Activated gamma-delta T cell treated with Interleukin-2 at 50 U/mL for 16 hours (primary cell): Measurements from ENCODE around the gene ZNF565.
"Not testable (repeated sequence)": the region's sequence is repeated elsewhere in the genome, so short reads cannot be mapped to it uniquely, and the experiment has no call there.

ENCODE experiments used
- DNase-seq: peaks from one replicate; pipeline ENCODE4 v3.0.0-alpha.2; 2020

Gene ZNF565

DNA sequence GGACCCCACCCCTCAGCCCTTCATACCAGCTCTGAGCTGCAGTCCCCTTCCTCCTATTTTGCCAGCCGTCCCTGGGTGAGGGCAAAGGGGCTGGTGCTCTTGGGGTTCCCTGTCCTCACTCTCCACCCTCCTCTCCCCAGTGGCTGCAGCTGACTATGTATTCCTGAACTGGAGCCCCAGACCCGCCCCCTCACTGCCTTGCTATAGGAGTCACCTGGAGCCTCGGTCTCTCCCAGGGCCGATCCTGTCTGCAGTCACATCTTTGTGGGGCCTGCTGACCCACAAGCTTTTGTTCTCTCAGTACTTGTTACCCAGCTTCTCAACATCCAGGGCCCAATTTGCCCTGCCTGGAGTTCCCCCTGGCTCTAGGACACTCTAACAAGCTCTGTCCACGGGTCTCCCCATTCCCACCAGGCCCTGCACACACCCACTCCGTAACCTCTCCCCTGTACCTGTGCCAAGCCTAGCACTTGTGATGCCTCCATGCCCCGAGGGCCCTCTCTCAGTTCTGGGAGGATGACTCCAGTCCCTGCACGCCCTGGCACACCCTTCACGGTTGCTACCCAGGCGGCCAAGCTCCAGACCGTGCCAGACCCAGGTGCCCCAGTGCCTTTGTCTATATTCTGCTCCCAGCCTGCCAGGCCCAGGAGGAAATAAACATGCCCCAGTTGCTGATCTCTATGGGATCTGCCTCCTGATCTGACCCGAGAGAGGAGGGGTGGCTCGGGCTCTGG lies 64.6 kb downstream of the ZNF565 start:
- no peak for DNase-seq

GRCh38 chr19:36144624-36145023 lies 69.8 kb downstream of the ZNF565 start:
- no peak for DNase-seq

DNA sequence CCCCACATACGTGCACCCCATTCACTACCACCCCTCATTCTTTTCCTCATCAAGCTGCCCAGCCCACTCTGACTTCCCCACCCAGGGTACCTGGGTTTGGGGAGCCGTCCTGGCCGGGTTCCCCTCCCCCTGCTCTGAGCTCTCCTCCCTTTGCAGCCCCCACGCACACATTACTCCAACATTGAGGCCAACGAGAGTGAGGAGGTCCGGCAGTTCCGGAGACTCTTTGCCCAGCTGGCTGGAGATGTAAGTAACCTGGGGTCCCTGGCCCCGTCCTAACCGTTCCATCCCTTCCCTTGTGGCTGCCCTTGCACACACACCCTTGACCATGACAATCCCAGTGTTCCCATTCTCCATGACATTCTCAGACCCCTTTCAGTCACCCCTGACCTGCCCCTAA lies 72.0 kb downstream of the ZNF565 start:
- no peak for DNase-seq

- no peak for DNase-seq
These were observed 72.4 kb downstream of the ZNF565 start for GRCh38 chr19:36142046-36142445.

- DNase-seq = peak; percentile 86
These were observed 73.2 kb downstream of the ZNF565 start for GRCh38 chr19:36141039-36141927.

DNA sequence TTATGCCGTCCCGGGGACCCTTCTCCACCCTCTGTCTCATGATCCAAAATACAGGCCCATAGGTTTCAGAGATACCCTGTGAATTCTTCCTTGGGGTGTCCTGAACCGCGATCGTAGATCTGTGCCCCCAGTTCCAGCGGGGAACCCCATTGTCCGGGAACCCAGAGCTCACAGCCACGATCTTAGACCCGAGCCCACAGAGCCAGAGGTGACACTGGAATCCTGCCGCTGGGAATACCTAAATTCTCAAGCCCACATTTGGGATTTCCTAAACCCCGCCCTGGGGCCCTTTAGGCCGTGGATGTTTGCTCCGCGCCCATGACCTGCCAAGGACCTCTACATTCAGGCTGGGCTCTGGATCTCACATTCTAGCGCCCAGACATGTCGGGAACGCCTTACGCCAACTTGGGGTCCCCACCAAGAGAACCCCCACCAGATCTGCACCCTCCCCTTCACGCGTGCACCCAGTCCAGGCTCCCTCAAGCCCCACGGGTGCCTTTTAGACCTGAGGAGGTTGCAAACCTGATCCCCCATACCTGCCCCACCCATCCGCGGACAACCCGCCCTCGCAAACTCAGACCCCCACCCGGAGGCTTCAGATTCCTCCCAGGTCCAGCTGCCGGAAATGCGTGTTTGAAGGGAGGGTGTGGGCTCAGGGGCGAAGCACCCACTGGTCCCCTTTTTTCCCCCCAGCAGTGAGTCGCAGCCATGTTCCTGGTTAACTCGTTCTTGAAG lies 74.0 kb downstream of the ZNF565 start:
- DNase-seq = peak; percentile 36

DNA sequence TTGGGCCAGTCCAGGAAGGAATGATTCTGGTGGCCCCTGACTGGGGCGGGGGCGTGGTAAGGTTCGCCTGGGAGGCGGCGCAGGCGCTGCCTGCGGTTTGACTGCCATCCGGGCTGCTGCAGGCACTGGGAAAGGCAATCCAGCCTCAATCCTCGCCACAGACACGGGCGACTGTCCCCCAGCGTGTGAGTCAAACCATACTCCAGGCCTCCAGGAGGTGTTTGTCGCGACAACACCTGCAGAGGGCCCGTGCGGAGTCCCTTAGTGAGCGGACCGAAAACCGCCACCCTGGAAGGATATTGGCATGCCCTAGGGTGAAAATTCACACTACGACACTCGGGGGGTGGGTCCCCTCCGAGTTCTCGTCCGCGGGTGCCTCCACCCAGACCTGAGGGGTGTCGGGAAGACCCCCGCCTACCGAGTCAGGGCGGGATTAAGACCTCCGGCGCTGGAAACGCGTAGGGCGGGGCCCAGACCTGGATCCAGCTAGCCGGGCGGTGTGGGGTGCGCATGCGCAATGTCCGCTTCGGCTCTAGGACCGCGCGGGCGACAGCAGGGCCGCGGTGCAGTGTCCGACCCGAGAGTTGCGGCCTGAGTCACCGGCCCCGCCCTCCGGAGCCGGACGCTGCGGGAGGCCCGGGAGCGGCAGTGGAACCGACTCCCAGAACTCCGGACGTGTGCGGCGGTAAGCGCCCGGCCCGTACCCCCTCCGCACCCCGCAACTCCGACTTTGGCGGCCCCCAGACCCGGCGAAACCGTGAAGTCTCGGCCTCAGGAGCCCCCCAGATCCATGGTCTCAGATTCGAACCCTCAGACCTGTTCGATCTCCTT lies 74.8 kb downstream of the ZNF565 start, which contains the start of gene CAPNS1:
Gene CAPNS1, plus strand, starts transcription at position 594 of the 831 bp plus-strand sequence. CDS start 946 bp downstream, outside the sequence.
- DNase-seq = peak; percentile 91

DNA sequence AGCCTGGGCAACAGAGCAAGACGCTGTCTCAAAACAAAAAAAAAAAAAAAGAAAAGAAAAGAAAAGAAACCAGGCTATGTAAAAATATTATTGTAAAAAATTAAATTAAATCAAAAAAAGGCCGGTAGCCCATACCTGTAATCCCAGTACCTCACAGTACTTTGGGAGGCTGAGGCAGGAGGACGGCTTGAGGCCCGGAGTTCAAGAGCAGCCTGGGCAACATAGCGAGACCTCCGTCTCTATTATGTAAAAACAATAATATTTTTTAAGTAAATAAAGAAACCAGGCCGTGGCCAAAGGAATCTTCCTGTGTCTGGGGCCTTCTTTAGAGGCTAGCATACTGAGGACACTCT lies 75.4 kb downstream of the ZNF565 start:
- DNase-seq = no peak

- no peak for DNase-seq
These were observed 77.3 kb downstream of the ZNF565 start for GRCh38 chr19:36136964-36137686.

- not testable (repeated sequence) for DNase-seq
These were observed 79.6 kb downstream of the ZNF565 start for GRCh38 chr19:36134867-36135266.
